T-helper 2 cell treated with Interferon-gamma antibody and Interleukin-4, amounts not matched to agents 100 ng/mL and 5 ng/mL, for 36 hours (primary cell): ENCODE measurements around the gene ID2. TPM values are rescaled to one million over a fixed set of nuclear protein-coding genes. Genes with fewer than 3 reads are reported as not detected.

Experiments used
- intact Hi-C: fragments of 100-400 bp; cut with micrococcal nuclease; formaldehyde crosslinking; loops from one replicate; pipeline ENCODE4 v1.15.1; 2023
- total RNA-seq: library from RNA; stranded (reverse); gene quantifications from 2 replicates; pipeline ENCODE4 v1.2.3, GENCODE V29; 2022

The ID2 gene
- total RNA-seq, 1 donor from 2014 or later: 173 TPM

DNA sequence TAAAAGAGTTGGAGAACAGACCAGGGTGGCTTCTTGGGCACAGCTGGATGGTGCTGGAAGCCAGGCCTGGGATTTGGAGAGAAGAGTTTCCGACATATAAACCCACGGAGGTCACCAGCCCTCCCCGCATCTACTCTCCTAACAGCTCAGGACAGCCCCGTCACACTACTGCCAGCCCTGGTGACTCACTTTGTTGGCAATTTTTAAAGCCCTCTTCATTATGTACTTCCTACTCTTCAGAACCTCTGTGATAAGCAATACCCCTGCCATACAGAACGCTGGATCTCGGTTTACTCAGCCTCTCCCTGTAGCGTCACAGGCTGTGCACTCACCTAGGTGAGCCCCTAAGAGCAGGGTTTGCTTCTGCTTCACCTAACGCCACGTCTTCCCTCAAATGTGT lies 48.1 kb downstream of the ID2 start:
- intact Hi-C loops: no loop called here

DNA sequence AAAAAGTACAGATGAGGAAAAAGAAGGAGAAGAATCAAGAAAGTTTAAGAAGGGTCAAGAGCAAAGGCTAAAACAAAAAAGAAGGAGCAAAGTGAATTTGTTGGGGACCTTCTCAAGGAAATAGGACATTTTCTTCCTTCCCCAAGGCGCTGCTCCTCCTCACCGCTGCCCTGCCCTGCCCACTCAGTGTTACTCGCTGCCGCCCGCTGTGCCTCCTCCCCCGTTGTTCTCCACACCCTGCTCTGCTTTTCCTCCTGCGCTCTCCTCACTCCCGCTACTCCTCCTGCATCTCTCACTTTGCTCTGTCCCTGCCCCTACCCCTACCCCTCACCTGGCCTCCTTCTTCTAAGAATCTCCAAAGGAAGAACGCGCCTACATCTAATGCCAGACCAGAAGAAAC lies 50.7 kb downstream of the ID2 start:
- intact Hi-C loops: no loop called here

Other genes starting within 250 kb of the ID2 start
- gene KIDINS220, start 155.6 kb downstream of the ID2 start, total RNA-seq: 31.1 and 31.3 TPM in 2 replicates